ENCODE results near the gene IFFO2.

Gene IFFO2

DNA sequence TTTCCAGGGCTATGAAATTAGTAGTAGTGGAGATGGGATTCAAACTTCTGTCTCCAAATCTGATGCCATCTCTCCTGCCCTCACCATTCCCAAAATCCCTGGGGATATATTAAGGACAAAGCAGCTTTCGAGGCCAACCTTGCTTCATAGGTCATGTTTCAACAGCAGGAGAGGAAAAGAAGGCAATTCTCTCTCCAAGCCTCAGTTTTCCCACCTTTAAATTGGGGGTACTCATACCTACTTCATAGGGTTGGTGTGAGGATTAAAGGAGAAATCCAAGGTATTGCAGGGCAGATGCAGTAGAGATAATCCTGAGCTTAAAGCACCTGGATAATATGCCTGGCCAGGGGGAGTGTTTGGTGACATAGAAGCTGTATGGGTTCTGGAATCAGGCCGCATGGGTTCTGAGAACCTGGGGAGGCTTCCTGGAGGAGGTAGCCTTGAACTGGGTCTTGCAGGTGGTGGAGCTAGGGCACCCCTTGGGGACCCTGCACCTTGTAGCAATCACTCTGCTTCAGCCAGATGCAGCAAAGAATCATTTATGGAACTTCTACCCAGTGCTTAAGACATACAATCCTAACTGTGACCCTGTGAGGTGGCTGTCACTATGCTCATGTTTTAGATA is 10.7 kb upstream of the IFFO2 start:
- TF ChIP-seq EP300 (IDR thresholded peaks at IDR 0.05; ENCODE audit: borderline replicate concordance) (no peak), USF1 (IDR thresholded peaks at IDR 0.05) (no peak), ZBTB7A (IDR thresholded peaks at IDR 0.05; ENCODE audit: low read depth) (no peak), CEBPB (IDR thresholded peaks at IDR 0.05) (no peak), FOXM1 (IDR thresholded peaks at IDR 0.05; ENCODE audit: borderline replicate concordance, low read depth) (no peak), YY1 (IDR thresholded peaks at IDR 0.05; ENCODE audit: low read depth) (no peak), NFIC (IDR thresholded peaks at IDR 0.05) (no peak), CREB1 (IDR thresholded peaks at IDR 0.05; ENCODE audit: low read depth) (no peak)
- TF ChIP-seq, protein P1, sequence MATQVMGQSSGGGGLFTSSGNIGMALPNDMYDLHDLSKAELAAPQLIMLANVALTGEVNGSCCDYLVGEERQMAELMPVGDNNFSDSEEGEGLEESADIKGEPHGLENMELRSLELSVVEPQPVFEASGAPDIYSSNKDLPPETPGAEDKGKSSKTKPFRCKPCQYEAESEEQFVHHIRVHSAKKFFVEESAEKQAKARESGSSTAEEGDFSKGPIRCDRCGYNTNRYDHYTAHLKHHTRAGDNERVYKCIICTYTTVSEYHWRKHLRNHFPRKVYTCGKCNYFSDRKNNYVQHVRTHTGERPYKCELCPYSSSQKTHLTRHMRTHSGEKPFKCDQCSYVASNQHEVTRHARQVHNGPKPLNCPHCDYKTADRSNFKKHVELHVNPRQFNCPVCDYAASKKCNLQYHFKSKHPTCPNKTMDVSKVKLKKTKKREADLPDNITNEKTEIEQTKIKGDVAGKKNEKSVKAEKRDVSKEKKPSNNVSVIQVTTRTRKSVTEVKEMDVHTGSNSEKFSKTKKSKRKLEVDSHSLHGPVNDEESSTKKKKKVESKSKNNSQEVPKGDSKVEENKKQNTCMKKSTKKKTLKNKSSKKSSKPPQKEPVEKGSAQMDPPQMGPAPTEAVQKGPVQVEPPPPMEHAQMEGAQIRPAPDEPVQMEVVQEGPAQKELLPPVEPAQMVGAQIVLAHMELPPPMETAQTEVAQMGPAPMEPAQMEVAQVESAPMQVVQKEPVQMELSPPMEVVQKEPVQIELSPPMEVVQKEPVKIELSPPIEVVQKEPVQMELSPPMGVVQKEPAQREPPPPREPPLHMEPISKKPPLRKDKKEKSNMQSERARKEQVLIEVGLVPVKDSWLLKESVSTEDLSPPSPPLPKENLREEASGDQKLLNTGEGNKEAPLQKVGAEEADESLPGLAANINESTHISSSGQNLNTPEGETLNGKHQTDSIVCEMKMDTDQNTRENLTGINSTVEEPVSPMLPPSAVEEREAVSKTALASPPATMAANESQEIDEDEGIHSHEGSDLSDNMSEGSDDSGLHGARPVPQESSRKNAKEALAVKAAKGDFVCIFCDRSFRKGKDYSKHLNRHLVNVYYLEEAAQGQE (IDR thresholded peaks at IDR 0.05; ENCODE audit: low read depth) = no peak

DNA sequence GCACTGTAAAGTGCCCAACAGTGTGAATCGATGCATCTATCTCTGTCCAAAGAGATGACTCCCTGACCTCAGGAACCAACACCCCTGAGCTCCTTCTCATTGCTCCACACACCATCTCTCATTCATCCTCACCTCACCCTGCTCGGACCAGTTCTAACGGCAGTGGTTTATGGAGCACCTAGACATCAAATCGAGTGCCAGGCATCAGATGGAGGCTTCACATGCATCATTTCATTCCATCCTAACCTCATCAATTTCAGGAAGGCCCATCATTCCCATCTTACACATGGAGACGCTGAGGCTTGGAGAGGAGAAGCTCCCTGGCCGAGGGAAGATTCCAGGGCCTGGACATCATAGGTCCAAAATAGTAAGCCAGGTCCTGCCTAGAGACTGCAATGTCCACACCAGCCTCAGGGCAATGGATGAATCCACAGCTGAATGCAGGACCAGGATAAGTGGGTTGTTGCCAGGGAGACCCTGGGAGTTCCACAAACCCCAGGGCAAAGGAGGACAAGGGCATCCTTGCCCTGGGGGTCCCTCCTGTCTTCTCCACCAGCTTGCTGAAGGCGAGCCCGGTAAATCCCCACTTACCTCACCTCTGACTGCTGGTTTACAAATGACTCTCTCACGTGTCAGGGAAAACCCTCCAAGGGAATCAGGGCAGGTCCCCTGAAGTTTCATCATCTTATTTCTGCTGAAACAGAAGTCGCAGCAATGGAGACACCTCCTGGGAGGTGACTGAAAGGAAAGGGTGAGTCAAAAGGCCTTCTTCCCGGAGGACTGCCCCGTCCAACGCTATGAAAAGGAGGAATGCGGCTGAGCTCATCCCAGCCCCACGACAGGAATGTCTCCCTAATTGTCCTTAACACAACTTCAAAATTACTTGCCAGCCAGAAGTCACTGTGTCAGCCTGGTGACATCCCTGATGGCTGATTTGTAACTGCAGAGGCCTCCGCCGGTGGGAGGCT is 9.0 kb upstream of the IFFO2 start:
- no peak for TF ChIP-seq YY1 (IDR thresholded peaks at IDR 0.05; ENCODE audit: low read depth)
- TF ChIP-seq, protein P1 (IDR thresholded peaks at IDR 0.05; ENCODE audit: low read depth) = no peak
- TF ChIP-seq EGR1 (IDR thresholded peaks at IDR 0.05) = no peak
- TF ChIP-seq USF1 (IDR thresholded peaks at IDR 0.05) = no peak

GRCh38 chr1:18963968-18964367 is 7.5 kb upstream of the IFFO2 start:
- TF ChIP-seq ZBTB7A (IDR thresholded peaks at IDR 0.05; ENCODE audit: low read depth) = no peak
- TF ChIP-seq NFIC (IDR thresholded peaks at IDR 0.05) = no peak

GRCh38 chr1:18962855-18963737 is 6.6 kb upstream of the IFFO2 start:
- TF ChIP-seq USF1 (IDR thresholded peaks at IDR 0.05) (no peak), NFIC (IDR thresholded peaks at IDR 0.05) (no peak), TCF12 (IDR thresholded peaks at IDR 0.05; ENCODE audit: low read depth) (no peak), TAF1 (IDR thresholded peaks at IDR 0.05; ENCODE audit: low read depth) (no peak), YY1 (IDR thresholded peaks at IDR 0.05; ENCODE audit: low read depth) (no peak), TEAD4 (IDR thresholded peaks at IDR 0.05) (no peak), CREB1 (IDR thresholded peaks at IDR 0.05; ENCODE audit: low read depth) (no peak), ZBTB7A (IDR thresholded peaks at IDR 0.05; ENCODE audit: low read depth) (no peak)
- TF ChIP-seq, protein P1 (IDR thresholded peaks at IDR 0.05; ENCODE audit: low read depth) = no peak

All from Ishikawa (cell line).